HT-29 (cell line): Measurements from ENCODE around the gene UBE2D2. TPM values are rescaled to one million over a fixed set of nuclear protein-coding genes. Genes with fewer than 3 reads are reported as not detected.
A peak's percentile ranks its signal among the peaks of the same experiment; 100 is the strongest.

Source experiments
- DNase-seq: peaks from one replicate; pipeline ENCODE4 v3.0.0-alpha.2; 2015; ENCODE audit warnings: low spot score
- total RNA-seq: library from RNA; depleted of rRNA; stranded (reverse); fragments of >200 nt; shearing (Covaris generic); gene quantifications from 2 replicates; pipeline ENCODE4 v1.2.3, GENCODE V29; 2014

The UBE2D2 gene
- total RNA-seq, 1 experiment from 2014 or later: 83.5 TPM

DNA sequence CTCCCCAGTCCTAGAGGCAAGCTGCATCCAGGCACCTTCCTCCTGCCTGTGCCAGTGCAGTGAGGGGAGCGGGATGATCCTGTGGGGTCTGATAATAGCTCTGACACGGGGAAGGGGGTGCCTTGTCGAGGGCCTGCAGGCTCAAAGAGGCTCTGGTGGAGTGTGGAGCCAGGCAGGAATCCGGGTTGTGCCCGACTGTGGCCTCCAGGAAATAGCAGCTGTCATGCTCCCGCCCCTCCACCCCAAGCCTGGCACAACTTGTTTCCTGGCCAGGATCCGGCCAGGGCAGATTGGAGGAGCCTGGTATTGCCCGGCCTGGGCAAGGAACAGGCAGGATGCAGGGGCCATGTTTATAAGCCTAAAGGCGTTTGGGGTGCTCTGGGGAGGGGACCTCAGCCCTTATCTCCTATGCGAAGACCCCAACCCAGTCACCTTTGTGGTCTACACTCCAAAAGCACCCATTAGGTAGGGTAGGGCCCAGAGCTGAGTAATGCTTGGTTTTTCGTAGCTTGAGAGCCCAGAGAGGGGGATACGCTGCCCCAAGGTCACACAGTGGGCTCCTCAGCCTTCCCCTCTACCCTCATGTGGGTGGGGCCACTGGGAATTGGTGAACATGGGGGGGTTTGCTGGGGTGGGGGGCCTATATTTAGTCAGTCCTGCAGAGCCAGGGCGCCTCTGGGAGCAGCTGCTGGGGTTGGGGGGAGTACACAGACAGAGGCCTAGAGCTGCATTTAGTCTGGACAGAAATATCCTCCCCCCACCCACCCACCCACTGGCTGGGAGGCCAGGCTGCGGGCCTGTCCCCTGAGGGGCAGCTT is 99.2 kb downstream of the UBE2D2 start:
- DNase-seq: peak; percentile 90

DNA sequence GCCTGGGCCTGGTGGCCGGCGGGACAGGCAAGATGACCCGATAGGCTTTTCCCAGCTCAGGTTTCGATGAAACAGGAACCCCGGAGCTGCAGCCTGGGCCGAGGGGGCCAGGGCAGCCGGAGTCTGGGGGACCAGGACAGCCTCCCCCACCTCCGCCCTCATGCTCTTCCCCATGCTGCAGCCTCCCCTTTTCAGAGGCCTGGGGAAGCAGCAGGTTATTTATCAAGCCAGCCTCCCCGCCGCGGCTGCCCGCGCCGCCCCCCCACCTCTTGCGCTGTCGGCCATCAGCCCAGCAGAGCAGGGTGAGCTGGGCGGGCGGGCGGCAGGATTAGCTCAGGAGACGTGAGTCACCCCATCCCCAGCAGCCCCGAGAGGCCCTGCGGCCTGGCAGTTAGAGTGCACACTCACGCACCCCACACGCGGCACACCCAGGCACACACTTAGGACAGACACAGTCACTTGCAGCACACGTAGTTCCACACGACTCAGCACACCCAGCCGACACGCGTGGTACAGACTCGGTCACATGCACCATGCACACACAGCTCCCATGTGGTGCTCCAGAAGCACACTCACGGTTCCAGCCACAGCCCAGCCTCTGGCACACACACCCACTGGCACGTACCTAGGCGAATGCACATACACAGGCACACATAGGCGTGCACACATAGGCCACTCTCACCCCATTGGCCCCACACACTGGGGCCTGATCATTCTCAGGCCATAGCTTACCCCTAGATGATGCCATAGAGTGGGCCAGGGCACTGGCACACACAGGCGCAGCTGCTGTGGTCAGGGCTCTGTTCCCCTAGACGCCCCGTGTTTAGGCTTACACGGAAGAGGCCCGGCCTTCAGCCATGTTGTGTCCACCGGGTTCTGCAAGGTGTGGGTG is 100.0 kb downstream of the UBE2D2 start:
- peak; percentile 88 for DNase-seq

DNA sequence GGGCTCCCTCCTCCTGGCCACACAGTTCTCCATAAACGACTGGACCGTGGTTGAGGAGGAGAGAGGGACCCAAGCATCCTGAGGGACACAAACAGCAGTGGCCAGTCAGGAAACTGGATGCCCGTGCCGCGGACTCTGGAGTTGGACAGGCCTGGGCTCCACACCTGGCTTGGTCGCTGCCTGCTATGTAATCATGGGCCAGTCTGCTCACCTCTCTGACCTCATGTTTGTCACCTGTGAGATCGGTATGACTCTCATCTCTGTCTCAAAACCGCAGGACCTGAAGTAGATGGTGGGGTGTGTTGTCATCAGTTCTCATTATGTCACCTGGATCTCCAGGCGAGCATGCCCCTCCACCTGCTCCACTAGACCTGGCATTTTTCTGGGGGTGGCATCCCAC is 101.5 kb downstream of the UBE2D2 start:
- no peak for DNase-seq

- no peak for DNase-seq
Measured at GRCh38 chr5:139663207-139664085, 102.3 kb downstream of the UBE2D2 start.

- DNase-seq: no peak
Measured at GRCh38 chr5:139664086-139664693, 103.1 kb downstream of the UBE2D2 start.

DNA sequence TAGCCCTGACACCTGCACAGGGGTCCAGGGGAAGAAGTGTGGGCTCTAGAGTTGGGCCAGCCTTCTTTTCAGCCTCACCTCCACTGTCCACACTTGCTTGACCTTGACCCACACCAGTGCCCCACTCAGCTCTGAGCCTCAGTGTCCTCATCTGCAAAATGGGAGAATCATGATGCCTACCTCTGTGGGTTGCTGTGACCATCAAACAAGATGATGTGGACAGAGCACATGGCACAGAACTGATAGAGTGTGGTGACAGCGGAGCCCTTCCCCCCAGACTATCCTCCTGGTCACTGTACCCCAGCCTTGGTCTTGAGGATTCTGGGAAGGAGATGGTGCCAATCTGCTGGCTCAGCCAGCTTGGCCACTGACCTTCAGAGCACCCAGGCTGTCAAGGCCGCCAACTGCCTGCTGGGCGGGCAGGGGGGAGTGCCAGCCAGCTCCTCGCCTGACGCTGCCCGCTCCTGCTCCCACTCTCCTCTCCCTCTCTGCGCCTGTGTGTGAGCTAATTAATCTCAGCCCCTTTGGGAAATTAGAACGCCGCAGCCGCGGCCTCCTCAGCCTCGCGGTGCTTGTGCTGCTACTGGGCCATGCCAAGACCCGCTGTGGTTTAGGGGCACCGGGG is 103.7 kb downstream of the UBE2D2 start:
- DNase-seq: no peak

GRCh38 chr5:139665626-139666025 is 104.5 kb downstream of the UBE2D2 start:
- DNase-seq: no peak

DNA sequence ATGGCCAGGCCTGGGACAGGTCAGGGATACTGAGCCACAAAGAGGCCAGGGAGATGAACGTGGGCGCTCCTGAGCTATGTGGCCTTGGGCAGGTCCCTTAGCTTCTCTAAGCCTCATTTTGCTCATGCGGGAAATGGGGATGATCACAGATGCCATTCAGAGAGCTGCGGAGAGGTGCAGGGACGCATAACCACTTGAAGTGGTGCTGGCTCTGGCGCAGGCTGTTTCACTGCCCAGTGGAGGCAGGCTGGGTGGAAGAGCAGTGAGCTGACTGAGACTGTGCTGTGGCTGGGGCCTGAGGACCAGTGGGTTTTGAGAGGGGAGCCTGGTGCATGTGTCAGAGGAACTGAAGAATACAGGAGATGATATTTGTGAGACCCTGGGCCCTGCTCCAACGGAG is 105.4 kb downstream of the UBE2D2 start:
- DNase-seq: no peak

DNA sequence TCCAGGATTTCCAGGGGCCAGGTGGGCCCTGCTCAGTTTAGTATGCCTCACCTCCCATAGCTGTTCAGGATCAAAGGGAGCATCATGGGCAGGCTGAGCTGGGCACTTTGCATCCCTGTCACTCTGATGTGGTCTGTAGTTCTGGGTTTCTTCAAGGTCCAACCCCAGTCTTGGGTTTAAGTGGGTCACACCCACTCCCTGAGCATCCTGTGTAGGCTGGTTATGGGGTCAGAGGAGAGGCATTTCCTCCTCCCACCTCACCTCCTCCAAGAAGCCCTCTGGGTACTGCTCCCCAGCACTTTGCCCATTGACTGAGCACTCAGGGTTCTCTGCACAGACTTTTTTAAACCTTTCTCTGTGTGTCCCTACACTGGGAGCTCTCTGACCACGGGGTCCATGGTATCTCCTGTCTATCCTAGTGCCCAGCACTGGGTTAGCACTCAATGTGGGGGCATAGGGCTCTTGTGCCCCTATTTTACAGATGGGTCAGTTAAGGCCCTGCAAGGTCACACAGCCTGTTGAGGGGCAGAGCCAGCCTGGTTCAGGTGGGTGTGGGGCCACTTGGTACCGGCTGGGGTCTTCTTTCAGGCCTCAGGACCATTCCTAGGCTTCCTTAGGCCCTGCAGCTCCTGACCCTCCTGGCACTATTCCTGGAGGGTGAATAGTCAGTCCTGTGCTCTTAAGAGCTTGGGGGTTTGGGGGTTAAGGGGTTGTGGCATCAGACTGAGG is 106.0 kb downstream of the UBE2D2 start:
- DNase-seq: no peak

DNA sequence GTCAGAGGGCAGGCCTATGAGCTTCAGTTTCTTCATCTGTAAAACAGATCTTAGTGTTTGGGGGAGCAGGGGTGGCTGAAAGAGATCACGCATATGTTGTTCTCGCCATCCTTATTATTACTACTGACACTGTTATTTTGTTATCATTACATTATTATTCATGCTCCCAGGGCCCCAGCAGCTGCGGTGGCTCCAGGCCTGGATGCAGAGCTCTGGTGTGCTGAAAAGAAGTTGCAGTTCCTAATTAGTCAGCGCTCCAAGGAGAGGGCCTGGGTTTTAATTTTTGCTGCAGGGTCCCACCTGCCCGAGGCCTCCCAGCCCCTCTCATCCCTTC is 106.6 kb downstream of the UBE2D2 start:
- no peak for DNase-seq

DNA sequence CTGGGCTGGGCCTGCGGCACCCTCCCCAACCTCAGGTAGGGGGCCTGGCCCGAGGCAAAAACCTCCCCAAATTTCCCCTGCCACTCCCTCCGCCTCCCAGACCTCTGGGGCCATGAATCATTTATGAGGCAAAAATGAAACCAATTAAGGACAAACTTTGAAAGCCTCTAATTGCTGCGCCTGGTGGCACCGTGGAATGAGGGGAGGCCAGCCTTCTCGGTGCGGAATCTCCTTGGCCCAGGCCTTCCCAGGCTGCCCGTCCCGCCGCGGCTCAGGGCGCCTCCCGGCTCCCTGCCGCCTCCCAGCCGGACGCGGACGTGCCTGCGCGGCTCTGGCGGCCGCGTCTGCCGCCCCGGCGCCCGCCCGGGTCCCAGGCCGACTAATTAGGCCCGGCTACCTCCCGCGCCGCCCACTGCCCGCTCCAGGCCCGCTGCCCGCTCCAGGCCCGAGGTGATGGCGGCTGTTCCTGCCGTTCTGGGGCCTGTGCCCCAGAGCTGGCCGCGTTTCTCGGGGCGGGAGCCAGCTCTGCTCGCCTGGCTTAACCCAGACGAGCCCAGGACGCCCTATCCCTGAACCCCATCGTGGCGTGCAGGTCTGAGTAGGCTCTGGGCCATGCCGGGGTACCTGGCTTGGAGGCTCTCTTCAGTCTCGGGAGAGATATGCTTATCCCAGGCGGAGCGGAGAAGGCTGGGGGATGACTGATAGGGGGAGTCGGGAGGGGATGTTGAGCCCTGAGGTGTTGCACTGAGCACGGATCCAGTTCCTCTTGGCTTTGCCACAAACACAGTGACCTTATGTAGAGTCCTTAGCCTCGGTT is 107.1 kb downstream of the UBE2D2 start:
- peak; percentile 50 for DNase-seq

DNA sequence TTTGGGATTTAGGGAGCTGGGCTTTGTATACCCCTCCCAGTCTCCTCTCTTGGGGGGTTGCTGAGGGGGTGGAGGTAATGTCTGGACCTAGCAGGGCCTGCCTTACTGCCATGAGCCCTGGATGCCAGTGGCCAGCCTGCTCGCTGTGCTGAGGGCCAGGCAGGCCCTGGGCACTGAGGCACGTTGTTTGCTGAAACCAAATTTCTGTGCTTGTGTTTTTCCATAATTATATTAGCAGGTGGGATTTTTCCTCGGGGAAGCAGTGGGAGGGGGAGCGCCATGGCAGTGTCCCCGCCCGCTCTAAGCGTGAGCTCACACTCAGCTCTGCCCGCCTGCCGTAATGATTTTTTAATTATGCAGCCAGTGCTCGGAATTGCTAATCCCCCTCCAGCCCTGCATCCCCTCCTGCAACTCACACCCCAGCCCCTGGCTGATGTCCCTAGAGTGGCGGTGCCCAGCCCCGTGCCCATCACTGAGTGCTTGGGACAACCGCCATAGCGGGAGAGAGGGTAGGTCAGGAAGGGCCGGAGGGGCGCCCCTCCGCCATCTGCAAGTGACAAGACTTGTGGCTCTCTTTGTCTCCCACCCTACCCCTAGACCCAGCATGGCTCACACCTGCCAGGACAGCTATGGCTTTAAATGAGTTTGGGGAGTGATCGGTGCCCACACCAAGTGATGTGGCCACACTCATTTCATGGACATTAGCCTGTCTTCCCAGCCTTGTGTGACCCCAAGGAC is 108.0 kb downstream of the UBE2D2 start:
- DNase-seq: no peak

GRCh38 chr5:139669662-139670368 is 108.7 kb downstream of the UBE2D2 start:
- no peak for DNase-seq

DNA sequence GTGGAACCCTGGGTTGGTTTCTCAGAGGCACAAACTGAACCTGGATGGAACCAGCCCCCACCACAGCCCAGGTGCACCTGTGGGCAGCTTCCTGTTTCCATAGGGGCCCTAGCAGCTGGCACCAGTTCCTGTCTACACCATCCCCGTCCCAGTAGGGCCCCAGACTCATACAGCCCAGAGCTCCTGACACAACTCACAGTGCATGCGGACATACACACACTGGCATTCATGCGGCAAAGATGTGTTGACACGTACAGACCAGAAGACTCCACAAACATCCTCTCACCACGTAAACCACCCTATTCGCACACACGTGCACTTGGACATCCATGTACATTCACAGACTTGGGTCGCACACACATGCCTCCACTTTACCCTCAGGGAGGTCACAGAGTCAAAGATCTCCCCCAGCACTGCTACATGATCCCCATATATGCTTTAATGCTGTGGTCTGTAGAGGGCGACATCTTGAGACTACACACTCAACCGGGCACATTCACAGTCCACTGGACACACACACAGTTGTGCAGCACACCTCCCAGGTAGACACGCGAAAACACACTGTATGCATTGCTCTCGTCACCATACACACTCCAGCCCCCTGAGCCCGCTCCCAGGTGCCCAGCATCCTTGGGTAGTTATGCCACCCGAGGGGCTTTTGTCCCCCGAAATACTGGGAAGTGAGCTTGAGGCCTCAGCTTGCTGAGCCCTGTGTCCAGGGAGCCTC is 109.4 kb downstream of the UBE2D2 start:
- no peak for DNase-seq

GRCh38 chr5:139671096-139671841 is 110.1 kb downstream of the UBE2D2 start:
- no peak for DNase-seq

DNA sequence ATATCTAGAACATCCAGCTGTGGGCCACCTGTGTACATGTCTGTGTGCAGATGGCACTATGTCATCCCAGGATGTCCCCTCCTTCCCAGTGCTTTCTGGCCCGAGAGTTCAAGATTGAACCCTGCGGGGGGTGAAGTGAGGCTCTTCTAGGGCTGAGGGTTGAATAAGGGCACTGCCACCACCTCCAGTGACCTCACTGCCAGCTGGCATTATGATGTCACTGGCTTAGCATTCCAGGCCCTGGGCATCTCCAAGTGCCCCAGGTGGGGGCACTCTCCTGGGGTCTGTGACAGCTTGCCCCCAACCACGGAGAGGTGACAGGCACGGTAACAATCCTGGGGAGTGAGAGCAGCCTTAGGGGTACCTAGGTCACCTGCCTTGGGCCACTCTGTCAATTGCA is 114.1 kb downstream of the UBE2D2 start:
- DNase-seq: no peak

DNA sequence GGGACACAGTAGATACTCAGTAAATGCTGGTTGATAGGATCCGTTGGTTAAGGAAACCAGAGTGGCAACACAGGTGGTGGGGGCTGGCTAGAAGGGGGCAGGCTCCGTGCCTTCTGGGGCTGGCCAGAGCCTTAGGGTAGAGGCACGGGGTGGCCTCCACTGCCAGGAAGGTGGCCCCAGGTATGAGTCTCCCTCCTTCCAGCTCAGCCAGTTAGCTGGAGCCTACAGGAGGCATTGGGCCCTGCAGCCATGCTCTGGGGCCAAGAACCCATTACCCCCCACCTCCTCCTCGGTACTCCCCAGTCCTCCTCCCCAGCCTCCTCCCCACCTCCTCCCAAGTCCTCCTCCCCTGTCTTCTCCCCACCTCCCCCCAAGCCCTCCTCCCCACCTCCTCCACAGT is 114.7 kb downstream of the UBE2D2 start:
- no peak for DNase-seq
